ENCODE results near the gene PGS1. TPM values are rescaled to one million over a fixed set of nuclear protein-coding genes. Genes with fewer than 3 reads are reported as not detected.

The PGS1 gene
- total and polyA plus RNA-seq, 10 of the 15 experiments (the other 5 are each of a cell fraction or from before 2014, with no cell fraction given): 1.3 to 37.6 (median 27.4) TPM

DNA sequence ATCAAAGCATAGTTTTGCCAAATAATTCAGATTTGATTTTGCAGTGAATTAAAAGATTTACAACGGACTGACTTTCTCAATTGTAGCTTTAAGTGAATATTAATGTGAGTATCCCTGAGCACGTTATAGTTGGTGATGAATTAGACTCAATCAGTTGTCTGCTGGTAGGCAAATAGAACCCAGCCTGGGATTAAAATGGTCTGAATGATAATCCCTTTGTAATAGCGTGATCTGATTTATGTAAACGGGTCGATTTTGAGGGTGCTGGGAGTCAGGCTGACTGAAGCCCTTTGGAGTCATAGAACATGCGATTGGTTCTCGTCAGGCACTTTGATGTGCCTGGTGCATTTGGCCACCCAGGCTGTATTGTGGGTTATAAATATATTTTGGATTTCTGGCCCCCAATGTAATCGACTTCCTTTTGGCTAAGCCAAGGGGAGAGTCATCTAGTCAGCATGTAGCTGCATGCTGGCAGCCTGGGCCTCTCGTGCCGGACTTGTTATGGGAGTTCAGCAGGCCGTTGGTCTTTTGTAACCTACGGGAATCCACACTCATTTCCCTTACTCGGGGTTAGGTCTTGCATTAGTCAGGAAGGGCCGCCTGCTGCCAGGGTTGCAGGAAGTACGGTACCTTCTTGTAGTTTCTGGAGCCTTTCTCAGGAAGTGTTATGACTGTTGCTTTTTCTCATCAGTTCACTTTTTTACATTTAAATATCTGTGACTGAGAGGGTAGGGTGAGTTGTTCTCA is 5.4 kb downstream of the PGS1 start (continued):
- TF ChIP-seq ZBED1 (IDR thresholded peaks at IDR 0.05; ENCODE audit: borderline replicate concordance) (0 out of 2 replicates have a peak, but pooled peaks have one; percentile 16), HDGF (IDR thresholded peaks at IDR 0.05) (no peak), RAD21 (IDR thresholded peaks at IDR 0.05; ENCODE audit: insufficient read depth, low read depth, low read length) (no peak), JUNB (IDR thresholded peaks at IDR 0.05) (peak; percentile 78), BCL11A (IDR thresholded peaks at IDR 0.05; ENCODE audit: low read depth, low read length) (0 out of 2 replicates have a peak, but pooled peaks have one; percentile 46), SIX5 (IDR thresholded peaks at IDR 0.05; ENCODE audit: low read depth, low read length, severe bottlenecking) (no peak), SPI1 (IDR thresholded peaks at IDR 0.05; ENCODE audit: borderline replicate concordance, insufficient read depth, low read depth, low read length) (peak; percentile 39; the same call in 1 of the 2 replicates), JUND (IDR thresholded peaks at IDR 0.05; ENCODE audit: low read depth, low read length) (no peak), BHLHE40 (IDR thresholded peaks at IDR 0.05; ENCODE audit: borderline replicate concordance in 1 of 2, low read depth in 2 of 2, low read length in 1 of 2) (peak; percentile 36 to 50; a peak in 2 of 4 replicates), POLR2A (IDR thresholded peaks at IDR 0.05; ENCODE audit: low read depth, low read length) (0 out of 2 replicates have a peak, but pooled peaks have one; percentile 36), BACH1 (IDR thresholded peaks at IDR 0.05; ENCODE audit: borderline replicate concordance) (no peak), GABPA (IDR thresholded peaks at IDR 0.05; ENCODE audit: low read depth) (0 out of 2 replicates have a peak, but pooled peaks have one; percentile 28), MEF2A (IDR thresholded peaks at IDR 0.05; ENCODE audit: insufficient read depth, low read depth, low read length) (0 out of 2 replicates have a peak, but pooled peaks have one; percentile 11), POLR2AphosphoS5 (IDR thresholded peaks at IDR 0.05; ENCODE audit: low read length) (no peak), IKZF1 (conservative IDR thresholded peaks at IDR 0.05) (peak; percentile 39; the same call in 1 of the 2 replicates)
- TF ChIP-seq, protein P1, sequence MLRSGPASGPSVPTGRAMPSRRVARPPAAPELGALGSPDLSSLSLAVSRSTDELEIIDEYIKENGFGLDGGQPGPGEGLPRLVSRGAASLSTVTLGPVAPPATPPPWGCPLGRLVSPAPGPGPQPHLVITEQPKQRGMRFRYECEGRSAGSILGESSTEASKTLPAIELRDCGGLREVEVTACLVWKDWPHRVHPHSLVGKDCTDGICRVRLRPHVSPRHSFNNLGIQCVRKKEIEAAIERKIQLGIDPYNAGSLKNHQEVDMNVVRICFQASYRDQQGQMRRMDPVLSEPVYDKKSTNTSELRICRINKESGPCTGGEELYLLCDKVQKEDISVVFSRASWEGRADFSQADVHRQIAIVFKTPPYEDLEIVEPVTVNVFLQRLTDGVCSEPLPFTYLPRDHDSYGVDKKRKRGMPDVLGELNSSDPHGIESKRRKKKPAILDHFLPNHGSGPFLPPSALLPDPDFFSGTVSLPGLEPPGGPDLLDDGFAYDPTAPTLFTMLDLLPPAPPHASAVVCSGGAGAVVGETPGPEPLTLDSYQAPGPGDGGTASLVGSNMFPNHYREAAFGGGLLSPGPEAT (IDR thresholded peaks at IDR 0.05; ENCODE audit: low read depth): 0 out of 2 replicates have a peak, but pooled peaks have one; percentile 24
- TF ChIP-seq, protein P2, sequence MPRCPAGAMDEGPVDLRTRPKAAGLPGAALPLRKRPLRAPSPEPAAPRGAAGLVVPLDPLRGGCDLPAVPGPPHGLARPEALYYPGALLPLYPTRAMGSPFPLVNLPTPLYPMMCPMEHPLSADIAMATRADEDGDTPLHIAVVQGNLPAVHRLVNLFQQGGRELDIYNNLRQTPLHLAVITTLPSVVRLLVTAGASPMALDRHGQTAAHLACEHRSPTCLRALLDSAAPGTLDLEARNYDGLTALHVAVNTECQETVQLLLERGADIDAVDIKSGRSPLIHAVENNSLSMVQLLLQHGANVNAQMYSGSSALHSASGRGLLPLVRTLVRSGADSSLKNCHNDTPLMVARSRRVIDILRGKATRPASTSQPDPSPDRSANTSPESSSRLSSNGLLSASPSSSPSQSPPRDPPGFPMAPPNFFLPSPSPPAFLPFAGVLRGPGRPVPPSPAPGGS (IDR thresholded peaks at IDR 0.05; ENCODE audit: borderline replicate concordance, insufficient read depth, low read depth, low read length, poor library complexity, severe bottlenecking): peak; percentile 21
